Neural progenitor cell (in vitro differentiated cells): Measurements from ENCODE around the gene PCSK6.

Experiments
- CTCF ChIP-seq: fragments of 200-600 bp; sonication (generic); IDR thresholded peaks from 2 replicates; pipeline ENCODE4 v1.5.1; 2017; ENCODE audit warnings: antibody characterized with exemption, mild to moderate bottlenecking
- EZH2 ChIP-seq: fragments of 200-600 bp; sonication (generic); IDR thresholded peaks from 2 replicates; pipeline ENCODE4 v1.6.1; 2017; ENCODE audit warnings: antibody characterized with exemption, mild to moderate bottlenecking, moderate library complexity

- TF ChIP-seq CTCF (no peak), EZH2 (no peak)
These were observed 46.8 kb upstream of the PCSK6 start for GRCh38 chr15:101536166-101536874.
